Nephron progenitor cell (in vitro differentiated cells): ENCODE data around the gene DYRK1A.

Source experiments
- DNase-seq: peaks from one replicate; pipeline ENCODE4 v3.0.0; 2021
- H3K27ac Mint-ChIP-seq: 2 replicates; pipeline ENCODE4 v1.8.0; 2021; ENCODE audit warnings: mild to moderate bottlenecking, moderate library complexity, mixed read lengths
- H3K27me3 Mint-ChIP-seq: 2 replicates; pipeline ENCODE4 v1.8.0; 2021; ENCODE audit warnings: mild to moderate bottlenecking, low read depth, mixed read lengths; ENCODE audit not compliant: poor library complexity
- H3K36me3 Mint-ChIP-seq: 2 replicates; pipeline ENCODE4 v1.8.0; 2021; ENCODE audit warnings: low read depth, mixed read lengths
- H3K4me1 Mint-ChIP-seq: 2 replicates; pipeline ENCODE4 v1.8.0; 2021; ENCODE audit warnings: mixed read lengths
- H3K4me3 Mint-ChIP-seq: 2 replicates; pipeline ENCODE4 v1.8.0; 2021; ENCODE audit warnings: mild to moderate bottlenecking, moderate library complexity, mixed read lengths
- H3K9me3 Mint-ChIP-seq: 2 replicates; pipeline ENCODE4 v1.8.0; 2021; ENCODE audit warnings: mild to moderate bottlenecking, moderate library complexity, mixed read lengths
- TF ChIP-seq, protein P1 (sequence below): fragments of 200-600 bp; sonication (generic); IDR thresholded peaks from 2 replicates; pipeline ENCODE4 v1.5.0; 2021; ENCODE audit warnings: antibody characterized with exemption

The DYRK1A gene

DNA sequence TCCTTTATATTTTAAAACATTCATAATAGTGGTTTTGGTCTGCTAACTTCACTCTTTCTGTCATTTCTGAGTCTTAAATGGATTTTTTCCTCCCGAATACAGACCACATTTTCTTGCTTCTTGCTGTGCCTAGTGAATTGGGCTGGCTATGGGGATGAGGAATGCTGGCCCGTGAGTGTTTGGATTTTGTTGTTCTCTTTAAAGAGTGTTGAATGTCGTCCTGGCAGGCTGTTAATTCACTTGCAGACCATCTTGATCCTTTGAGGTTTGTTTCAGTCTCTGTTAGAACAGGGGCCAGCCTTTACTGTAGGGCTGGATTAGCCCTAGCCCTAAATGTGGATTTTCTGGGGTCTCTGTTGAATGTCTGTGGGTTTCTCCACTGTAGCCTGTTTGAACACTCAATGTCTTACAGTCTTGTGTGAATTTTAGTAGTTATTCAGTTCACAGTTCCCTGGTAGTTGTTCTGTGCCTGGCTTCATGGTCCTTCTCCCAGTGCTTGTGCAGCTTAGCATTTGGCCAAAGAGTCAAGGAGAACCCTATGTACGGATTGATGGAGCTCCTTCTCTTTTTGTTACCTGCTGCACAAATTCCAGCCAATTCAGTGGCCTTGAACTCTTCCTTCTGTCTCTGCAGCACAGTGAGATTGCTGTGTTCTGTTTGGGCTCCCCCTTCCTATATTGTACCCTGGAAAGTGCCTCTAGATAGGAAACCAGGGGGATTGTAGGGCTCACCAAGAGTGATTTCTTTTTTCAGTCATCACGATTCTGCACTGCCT lies 95.7 kb downstream of the DYRK1A start:
- DNase-seq, result no peak
- Mint-ChIP-seq H3K4me1 (peaks cover 55% of the 10 kb centered on the region), H3K27ac (peak overlapping the region; percentile 89), H3K36me3 (peaks cover 23% of the 10 kb centered on the region), H3K9me3 (peaks cover 1% of the 10 kb centered on the region), H3K4me3 (peak overlapping the region; percentile 42), H3K27me3 (no peaks in the 10 kb centered on the region)
- TF ChIP-seq, protein P1, sequence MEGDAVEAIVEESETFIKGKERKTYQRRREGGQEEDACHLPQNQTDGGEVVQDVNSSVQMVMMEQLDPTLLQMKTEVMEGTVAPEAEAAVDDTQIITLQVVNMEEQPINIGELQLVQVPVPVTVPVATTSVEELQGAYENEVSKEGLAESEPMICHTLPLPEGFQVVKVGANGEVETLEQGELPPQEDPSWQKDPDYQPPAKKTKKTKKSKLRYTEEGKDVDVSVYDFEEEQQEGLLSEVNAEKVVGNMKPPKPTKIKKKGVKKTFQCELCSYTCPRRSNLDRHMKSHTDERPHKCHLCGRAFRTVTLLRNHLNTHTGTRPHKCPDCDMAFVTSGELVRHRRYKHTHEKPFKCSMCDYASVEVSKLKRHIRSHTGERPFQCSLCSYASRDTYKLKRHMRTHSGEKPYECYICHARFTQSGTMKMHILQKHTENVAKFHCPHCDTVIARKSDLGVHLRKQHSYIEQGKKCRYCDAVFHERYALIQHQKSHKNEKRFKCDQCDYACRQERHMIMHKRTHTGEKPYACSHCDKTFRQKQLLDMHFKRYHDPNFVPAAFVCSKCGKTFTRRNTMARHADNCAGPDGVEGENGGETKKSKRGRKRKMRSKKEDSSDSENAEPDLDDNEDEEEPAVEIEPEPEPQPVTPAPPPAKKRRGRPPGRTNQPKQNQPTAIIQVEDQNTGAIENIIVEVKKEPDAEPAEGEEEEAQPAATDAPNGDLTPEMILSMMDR, result no peak

DNA sequence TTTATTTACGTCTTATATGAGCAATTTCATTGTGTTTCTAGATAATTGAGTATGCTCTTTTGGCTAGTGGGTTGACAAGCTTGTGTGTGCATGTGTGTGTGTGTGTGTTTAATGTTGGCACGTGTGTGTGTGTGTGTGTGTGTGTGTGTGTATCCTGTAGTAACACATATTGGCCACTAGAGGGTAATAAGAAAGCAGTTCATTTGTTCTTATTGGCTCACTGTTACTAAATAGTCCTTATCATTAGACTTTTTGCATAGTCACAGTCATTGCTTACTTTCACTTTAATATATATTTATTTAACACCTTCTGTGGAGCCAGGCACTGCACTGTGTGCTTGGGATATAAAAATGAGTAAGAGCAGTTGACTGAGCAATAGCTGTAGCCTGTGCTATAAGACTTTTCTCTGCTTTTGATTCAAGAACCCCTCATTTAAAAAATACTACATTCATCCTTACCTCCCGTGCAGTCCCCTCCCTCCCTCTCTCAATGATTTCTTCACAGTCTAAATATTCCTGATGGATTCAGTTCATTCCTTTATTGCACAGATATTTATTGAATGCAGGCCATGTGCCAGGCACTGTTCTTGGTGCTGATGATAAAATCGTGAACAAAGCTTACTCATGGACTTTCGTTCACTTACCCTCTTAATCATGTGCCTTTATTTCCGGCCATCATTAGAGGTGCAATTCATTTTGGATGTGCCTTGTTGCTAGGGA lies 96.7 kb downstream of the DYRK1A start:
- TF ChIP-seq, protein P1, result peak; percentile 50
- peaks cover 33% of the 10 kb centered on the region for H3K36me3 Mint-ChIP-seq
- DNase-seq, result peak; percentile 27
- peaks cover 46% of the 10 kb centered on the region for H3K4me1 Mint-ChIP-seq
- H3K9me3 Mint-ChIP-seq, result peaks cover 11% of the 10 kb centered on the region
- no peak overlapping the region for H3K27ac Mint-ChIP-seq
- no peaks in the 10 kb centered on the region for H3K27me3 Mint-ChIP-seq
- no peak overlapping the region for H3K4me3 Mint-ChIP-seq

DNA sequence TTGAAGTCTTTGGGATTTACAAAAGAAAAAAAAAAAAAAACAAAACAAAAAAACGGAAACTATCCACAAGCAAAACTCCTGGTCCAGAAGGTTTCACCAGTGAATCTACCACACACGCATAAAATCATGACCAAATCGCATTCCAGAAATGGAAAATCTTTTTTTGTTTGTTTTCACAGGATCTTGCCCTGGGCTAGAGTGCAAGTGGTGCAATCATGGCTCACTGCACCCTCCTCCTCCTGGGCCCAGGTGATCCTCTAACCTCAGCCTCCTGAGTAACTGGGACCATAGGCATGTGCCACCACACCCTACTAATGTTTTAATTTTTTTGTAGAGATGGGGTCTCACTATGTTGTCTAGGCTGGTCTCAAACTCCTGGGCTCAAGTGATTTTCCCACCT lies 100.5 kb downstream of the DYRK1A start:
- H3K27ac Mint-ChIP-seq, result peak overlapping the region; percentile 49
- TF ChIP-seq, protein P1, result no peak
- H3K4me1 Mint-ChIP-seq, result peaks cover 12% of the 10 kb centered on the region
- H3K27me3 Mint-ChIP-seq, result no peaks in the 10 kb centered on the region
- H3K36me3 Mint-ChIP-seq, result peaks cover 71% of the 10 kb centered on the region
- no peak overlapping the region for H3K4me3 Mint-ChIP-seq
- peaks cover 35% of the 10 kb centered on the region for H3K9me3 Mint-ChIP-seq
- DNase-seq, result no peak

DNA sequence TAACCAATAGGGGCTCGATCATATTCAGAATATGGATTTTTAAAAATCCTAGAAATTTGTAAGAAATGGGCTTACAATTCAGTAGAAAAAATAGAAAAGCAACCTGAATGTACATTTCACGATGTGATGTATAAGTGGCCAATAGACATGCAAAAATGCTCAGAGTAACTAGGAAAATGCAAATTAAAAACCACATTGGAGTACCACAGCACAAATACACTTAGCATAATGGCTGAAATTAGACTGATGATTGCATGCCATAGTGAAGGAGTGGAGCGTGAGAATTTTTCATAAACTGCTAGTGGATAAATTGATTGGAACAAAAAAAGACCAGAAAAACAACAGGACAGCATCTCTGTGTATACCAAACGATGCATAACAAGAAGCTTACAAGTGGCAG lies 102.3 kb downstream of the DYRK1A start:
- TF ChIP-seq, protein P1, result no peak
- H3K4me1 Mint-ChIP-seq, result no peaks in the 10 kb centered on the region
- no peak for DNase-seq
- H3K27ac Mint-ChIP-seq, result no peak overlapping the region
- H3K27me3 Mint-ChIP-seq, result no peaks in the 10 kb centered on the region
- H3K36me3 Mint-ChIP-seq, result peaks cover 80% of the 10 kb centered on the region
- H3K9me3 Mint-ChIP-seq, result peaks cover 35% of the 10 kb centered on the region
- H3K4me3 Mint-ChIP-seq, result no peak overlapping the region

DNA sequence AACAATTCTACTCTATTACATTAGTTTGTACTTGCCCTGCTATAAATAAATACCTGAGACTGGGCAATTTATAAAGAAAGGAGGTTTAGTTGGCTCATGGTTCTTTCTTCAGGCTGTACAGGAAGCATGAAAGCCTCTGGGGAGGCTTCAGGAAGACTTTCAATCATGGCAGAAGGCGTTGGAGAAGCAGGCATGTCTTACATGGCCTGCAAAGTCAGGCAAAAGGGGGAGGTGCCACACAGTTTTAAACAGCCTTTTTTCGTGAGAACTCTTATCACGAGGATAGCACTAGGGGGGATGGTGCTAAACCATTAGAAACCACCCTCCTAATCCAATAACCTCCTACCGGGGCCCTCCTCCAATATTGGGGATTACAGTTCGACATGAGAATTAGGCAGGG lies 102.9 kb downstream of the DYRK1A start:
- Mint-ChIP-seq H3K4me3 (no peak overlapping the region), H3K9me3 (peaks cover 35% of the 10 kb centered on the region), H3K4me1 (no peaks in the 10 kb centered on the region), H3K27me3 (no peaks in the 10 kb centered on the region), H3K36me3 (peaks cover 82% of the 10 kb centered on the region), H3K27ac (no peak overlapping the region)
- DNase-seq, result no peak
- TF ChIP-seq, protein P1, result no peak
